ENCODE measurements around the gene FAM53C.

DNA sequence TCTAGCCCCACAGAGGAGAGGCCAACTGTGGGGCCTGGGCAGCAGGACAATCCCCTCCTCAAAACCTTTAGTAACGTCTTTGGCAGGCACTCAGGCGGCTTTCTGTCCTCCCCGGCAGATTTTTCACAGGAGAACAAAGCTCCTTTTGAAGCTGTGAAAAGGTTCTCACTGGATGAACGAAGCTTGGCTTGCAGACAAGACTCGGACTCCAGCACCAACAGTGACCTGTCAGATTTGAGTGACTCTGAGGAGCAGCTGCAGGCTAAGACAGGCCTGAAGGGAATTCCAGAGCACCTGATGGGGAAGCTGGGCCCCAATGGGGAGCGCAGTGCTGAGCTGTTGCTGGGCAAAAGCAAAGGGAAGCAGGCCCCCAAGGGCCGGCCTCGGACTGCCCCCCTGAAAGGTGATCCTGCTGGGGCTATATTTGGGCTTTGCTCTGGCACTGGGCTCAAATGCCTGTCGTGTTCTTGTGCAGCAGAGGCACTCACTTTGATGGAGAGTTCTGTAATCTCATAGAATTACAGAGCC is 53.9 kb downstream of the FAM53C start:
- TF ChIP-seq, protein P1, sequence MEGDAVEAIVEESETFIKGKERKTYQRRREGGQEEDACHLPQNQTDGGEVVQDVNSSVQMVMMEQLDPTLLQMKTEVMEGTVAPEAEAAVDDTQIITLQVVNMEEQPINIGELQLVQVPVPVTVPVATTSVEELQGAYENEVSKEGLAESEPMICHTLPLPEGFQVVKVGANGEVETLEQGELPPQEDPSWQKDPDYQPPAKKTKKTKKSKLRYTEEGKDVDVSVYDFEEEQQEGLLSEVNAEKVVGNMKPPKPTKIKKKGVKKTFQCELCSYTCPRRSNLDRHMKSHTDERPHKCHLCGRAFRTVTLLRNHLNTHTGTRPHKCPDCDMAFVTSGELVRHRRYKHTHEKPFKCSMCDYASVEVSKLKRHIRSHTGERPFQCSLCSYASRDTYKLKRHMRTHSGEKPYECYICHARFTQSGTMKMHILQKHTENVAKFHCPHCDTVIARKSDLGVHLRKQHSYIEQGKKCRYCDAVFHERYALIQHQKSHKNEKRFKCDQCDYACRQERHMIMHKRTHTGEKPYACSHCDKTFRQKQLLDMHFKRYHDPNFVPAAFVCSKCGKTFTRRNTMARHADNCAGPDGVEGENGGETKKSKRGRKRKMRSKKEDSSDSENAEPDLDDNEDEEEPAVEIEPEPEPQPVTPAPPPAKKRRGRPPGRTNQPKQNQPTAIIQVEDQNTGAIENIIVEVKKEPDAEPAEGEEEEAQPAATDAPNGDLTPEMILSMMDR (IDR thresholded peaks at IDR 0.05), result no peak
- no peak for TF ChIP-seq POLR2AphosphoS5 (IDR thresholded peaks at IDR 0.05)
- TF ChIP-seq POLR2A (IDR thresholded peaks at IDR 0.05), result no peak
- no peak for TF ChIP-seq EP300 (IDR thresholded peaks at IDR 0.05; ENCODE audit: low read depth)

Measured in transverse colon (tissue), 4 donors.